ENCODE measurements around the gene KRT84.

GRCh38 chr12:52363111-52363679, 22.3 kb downstream of the KRT84 start:
- TF ChIP-seq CTCF (IDR thresholded peaks at IDR 0.05) (no peak), POLR2A (IDR thresholded peaks at IDR 0.05) (no peak)
